ENCODE data around the gene CIROP.
"Not testable (repeated sequence)": the region's sequence is repeated elsewhere in the genome, so short reads cannot be mapped to it uniquely, and the experiment has no call there.

CIROP gene

DNA sequence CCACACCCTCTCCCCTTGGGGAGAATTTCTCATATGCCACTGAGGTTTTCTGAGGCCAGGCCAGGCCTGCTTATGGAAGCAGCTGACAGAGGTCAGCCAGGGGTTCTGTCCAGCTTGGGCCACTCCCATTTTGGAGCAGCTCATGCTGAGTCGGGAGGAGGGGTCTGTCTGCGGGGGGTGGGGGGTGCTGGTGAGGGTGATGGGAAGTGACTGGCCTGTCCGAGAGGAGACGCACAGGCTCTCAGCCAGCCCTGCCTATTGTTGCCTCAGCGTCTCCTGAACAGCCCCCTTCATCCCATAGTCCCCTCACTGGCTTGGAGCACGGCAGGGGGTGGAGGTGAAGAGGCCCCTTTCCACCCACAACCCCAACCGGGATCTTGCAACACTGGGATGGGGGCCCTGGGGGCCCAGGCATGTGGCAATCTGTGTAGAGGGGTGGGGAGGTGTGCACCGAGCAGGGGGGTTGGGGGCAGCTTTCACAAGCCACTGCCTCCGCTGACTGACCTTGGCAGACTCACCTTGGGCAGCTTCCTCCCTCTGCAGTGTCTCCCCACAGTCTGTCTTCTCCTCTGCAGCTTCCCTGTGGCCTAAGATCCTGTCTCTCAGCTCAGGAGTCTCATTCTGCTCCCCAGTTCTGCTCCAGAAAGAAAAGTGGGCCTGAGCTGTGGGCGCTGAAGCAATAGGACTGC is 8.8 kb upstream of the CIROP start:
- DNase-seq = no peak

DNA sequence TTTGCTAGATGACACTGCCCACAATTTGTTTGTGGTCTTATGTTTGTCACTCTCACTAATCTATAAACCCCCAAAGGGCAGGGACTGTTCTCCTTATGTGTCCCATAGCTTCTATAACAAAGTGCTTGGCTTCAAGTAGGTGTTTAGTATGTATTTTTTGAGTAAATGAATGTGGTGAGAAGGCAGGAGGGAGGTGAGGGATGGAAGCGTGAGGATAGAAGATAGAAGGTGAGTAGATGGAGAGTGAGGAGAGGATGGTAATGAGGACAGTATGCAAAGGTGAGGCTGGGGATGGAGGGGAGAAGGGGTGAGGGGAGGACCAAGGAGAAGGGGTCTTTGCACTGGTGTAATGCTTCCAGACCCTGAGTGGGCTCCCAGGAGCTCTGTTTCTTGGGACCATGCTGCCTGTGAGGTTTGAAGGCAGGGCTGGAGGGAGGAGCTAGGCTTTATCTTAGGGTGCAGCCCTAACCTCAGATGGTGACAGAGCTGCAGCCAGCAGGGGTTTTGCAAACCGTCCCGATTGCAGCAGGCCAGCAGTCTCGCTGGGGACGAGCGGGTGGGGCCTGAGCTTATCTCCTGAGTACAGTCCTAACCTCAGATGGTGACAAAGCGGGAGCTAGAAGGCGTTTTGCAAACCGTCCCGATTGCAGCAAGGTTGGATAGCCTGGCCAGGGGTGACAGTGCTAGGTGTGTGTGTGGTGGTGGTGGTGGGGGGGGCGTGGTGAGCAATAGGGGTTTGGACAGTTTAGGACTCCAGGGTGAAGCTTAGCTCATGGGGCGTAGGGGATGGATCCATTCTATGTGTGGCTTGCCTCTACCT is 7.8 kb upstream of the CIROP start:
- no peak for DNase-seq

DNA sequence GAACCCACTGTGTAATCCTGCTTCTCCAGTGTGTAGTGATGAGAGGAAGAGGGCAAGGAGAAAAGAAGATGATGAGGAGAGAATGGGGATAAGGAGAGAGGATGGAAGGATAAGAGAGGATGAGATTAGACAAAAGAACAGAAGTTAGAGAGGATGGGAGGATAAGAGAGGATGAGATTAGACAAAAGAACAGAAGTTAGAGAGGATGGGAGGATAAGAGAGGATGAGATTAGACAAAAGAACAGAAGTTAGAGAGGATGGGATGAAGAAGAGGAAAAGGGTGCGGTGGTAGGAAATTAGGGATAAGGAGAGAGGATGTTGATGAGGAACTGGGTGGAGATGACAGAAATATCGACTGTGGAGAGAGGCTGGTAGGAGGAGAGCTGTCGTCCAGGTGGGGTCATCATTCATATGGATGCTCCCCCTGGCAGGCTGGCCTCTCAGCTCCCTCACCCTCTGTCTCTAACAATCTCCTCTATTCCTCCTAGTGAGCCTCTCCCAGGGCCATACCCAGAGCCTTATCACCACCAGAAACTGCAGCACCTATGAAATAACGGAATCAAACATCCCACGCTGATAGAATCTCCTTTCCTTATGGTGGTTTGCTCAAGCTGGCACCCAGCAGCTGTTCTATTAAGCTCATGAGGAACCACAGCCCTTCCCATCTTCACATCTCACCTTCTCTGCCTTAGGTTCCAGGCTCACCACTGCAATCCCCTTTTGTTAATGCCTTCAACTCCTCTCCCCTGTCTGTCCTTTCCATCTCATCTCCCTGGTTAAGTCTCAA is 6.0 kb upstream of the CIROP start:
- DNase-seq = no peak

DNA sequence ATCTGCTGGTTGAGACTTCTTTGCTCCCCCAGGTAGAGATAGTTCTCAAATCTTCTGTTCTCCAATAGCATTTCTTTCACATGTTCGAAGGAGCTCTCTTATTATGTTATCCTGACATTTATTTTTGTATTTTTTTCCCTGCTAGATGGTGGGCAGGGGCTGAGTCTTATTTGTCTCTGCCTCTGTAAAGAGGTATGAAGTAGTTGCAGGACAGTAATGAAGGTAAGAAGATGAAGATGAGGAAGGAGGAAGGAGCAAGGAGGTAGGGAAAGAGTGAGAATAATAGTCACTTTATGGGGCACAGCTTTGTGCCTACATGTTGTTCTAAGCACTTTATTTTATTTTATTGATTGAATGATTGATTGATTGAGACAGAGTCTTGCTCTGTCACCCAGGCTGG is 5.0 kb upstream of the CIROP start:
- no peak for DNase-seq

DNA sequence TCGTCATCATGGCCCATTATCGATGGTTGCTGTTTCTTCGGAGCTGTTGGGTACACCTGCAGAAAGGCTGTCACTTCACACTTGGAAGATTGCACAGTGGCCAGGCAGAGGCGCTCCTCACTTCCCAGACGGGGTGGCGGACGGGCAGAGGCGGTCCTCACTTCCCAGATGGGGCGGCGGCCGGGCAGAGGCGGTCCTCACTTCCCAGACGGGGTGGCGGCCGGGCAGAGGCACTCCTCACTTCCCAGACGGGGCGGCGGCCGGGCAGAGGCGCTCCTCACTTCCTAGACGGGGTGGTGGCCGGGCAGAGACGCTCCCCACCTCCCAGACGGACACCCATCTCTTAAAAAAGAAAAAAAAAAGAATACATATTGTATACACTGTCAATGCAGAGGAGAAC is 3.4 kb upstream of the CIROP start:
- DNase-seq = not testable (repeated sequence)

DNA sequence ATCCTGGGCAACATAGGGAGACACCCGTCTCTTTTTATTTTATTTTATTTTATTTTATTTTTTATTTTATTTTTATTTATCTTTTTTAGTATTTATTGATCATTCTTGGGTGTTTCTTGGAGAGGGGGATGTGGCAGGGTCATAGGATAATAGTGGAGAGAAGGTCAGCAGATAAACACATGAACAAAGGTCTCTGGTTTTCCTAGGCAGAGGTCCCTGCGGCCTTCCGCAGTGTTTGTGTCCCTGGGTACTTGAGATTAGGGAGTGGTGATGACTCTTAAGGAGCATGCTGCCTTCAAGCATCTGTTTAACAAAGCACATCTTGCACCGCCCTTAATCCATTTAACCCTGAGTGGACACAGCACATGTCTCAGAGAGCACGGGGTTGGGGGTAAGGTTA is 2.8 kb upstream of the CIROP start:
- DNase-seq = not testable (repeated sequence)

DNA sequence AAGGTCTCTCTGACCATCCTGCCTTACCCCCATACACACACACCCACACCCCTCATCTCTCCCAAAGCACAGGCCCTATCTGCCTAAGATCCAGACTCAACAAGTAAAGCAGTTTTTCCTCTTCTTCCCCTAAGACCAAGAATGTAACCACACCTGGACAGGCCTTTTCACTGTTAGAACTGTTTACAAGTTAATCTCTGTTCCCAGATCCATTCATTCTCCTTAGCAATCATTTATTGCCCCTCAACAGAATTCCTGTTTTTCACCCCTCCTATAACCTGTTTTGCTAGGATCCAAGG is 1.9 kb upstream of the CIROP start:
- DNase-seq = no peak

DNA sequence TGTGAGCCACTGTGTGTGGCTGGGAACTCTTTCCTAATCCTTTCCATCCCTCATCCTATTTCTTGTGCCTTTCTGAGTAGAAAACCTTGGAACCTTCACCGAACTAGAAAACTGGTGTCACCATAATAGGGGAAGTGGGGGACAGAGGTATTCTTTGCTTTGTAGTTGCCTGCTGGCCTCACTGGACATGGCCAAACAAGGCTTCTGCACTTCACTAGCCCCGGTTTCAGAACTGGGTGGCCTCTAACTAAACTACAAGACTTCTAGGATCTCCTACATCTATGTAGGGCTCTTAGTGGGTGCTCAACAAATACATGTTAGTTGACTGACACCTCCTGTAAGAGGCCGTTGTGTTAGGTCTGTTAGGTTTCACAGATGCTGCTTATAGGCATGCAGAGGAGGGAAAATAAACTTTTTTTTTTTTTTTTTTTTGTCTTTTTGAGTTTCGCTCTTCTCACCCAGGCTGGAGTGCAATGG is 597 bp upstream of the CIROP start:
- no peak for DNase-seq

DNA sequence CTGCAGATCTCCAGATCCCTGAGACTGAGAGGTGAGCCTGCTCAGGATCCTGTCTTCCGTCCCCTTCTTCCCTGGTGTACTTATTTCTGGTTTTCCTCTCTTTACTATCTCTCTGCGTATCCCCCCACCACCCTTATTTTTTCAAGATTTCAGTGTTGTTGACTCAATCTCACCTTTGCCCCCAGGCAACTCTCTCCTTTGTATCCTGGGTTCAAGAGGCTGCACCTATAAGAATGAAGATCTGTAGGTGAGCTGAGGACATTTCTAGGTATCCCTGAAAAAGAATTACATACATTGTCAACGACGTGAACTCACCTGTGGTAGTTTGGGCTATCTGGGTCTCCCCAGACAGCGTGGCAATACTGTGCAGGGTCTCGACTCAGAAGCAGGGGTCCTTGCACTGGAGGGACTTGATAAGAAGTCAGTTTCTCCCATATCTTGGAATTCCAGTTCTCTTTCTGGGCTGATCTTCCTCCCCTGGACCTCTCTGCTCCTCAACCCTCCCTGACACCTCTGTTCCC is 659 bp downstream of the CIROP start:
- no peak for DNase-seq

DNA sequence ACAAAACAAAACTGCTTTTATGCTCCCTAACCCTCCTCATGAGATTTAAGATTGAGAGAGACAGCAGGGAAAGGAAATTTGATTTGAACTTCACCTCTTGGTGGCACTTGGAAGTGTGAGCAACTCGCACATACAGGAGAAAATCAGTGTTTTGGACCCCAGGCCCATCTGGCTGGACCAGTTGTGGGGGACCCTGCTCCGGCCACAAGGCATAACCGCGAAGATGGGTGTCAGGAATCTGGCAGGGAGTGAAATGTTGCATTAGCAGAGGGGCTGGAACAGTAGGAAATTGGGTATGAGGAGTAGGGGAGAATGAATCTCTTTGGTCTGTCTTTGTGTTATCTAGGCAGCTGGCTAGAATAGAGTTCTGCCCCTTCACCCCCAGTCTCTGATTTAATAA is 1.2 kb downstream of the CIROP start:
- DNase-seq = no peak

DNA sequence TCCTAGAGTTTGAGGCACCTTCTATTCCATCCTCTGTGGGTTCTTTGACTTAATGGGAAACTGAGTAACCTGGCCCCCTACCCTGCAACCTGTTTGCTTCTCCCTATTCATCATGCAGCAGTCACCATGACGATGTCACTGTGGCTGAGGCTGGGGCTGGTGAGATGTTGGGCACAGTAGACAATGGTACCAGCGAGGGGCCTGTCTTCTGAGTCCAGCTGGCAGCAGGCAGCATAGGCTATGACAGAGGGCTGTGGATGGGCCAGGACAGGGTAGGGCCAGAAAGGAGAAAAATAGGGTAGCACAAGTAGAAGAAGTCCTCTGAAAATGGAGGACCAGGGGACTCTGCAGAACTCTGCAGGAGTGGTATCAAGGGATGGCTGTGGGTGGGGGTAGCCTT is 2.0 kb downstream of the CIROP start:
- DNase-seq = no peak

DNA sequence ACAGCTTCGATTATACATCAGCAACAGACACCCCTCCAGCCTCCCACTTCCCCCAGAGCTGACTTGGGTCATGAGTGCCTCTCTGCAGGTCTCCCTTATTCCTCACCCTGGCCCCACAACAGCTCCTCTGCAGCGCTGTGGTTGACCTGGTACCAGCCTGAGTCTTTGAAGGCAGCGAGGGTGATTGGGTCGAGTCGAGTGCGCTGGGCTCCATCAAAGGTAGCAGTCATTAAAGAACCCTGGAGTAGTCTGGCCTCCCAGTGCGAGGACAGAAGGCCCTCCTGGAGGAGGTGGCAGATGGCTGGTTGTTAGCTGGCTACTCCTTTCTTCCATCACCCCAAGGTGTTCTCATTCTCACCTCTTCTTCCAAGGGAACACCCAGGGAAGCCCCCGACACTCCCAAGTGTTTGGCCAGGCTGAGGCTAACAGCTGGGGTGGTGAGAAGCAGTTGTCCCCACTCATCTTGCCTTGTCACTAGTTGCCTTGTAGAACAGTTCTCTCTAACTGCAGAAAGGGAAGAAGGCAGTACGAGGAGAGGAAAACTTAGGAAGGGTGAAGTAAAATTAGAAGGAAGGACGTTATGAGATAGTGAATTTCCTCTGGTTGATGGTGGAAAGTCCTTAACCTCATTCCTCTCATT is 2.7 kb downstream of the CIROP start:
- no peak for DNase-seq

DNA sequence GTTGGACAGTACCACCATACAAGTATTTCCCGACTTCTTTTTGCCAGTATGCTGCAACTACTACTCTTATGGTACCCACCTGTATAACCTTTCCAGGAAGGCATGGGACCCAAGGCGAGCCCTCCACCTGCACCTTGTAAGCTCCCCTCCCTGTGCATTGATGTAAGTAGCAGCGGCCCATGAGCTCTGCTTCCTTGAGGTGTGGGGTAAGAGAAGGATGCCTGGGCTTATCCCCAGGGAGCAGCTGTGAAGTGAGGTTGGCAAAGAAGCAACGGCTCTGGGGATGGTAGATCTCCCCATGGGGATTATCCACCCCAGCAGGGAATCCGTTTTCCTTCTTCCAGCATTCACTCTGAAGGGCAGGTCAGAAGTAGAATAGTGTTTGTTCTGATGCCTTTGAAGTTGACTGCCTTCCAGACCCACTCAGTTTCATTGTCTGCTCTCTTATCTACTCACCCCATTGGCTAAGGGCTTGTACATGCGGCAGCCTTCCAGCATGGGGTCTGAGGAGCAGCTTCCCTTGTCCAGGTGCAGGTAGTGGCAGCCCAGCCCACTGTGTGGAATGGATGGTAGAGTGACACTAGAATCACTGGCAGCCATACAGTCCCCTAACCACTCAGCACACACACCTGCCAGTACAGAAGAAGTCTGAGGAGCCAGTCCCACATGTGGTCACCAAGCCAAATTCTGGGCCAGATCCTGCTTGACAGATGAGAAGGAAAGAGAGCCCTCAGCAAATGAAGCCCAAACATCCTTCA is 3.4 kb downstream of the CIROP start:
- DNase-seq = no peak

DNA sequence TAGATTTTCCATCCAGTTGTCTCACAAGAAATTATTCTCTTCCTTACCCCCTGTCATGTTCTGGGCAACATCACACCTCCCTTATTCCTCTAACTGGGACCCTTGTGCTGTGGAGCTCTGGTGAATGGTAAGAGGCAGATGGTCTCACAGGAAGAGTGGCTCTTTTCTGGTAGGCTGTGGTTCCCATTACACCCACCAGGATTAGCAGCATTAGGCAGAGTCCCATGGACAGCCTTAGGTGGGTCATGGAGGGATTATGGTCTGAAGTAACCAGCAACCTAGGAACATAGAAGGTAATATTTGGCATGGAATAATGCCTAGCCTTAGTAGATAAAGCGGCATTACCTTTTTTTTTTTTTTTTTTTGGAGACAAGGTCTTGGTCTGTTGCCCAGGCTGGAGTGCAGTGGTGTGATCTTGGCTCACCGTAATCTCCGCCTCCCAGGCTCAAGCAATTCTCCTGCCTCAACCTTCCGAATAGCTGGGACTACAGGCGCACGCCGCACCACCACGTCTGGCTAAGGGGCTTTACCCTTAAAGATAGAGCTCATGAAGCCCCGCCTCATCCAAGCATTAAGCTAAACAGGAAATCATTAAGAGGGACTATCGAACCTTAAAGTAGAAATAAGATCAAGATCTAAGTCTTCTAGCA is 5.5 kb downstream of the CIROP start:
- no peak for DNase-seq

DNA sequence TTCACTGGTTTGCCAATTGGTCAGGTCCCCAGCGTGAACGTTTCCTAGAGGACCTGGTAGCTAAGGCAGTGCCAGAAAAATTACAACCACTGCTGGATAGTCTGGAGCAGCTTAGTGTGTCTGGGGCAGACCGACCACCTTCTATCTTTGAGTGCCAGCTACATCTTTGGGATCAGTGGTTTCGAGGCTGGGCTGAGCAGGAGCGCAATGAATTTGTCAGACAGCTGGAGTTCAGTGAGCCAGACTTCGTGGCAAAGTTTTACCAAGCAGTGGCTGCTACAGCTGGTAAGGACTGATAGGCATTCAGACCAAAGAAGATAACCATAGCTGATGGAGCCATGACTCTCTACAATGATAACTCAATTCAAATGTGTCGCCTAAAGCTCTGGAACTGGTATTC is 7.0 kb downstream of the CIROP start:
- DNase-seq = no peak

DNA sequence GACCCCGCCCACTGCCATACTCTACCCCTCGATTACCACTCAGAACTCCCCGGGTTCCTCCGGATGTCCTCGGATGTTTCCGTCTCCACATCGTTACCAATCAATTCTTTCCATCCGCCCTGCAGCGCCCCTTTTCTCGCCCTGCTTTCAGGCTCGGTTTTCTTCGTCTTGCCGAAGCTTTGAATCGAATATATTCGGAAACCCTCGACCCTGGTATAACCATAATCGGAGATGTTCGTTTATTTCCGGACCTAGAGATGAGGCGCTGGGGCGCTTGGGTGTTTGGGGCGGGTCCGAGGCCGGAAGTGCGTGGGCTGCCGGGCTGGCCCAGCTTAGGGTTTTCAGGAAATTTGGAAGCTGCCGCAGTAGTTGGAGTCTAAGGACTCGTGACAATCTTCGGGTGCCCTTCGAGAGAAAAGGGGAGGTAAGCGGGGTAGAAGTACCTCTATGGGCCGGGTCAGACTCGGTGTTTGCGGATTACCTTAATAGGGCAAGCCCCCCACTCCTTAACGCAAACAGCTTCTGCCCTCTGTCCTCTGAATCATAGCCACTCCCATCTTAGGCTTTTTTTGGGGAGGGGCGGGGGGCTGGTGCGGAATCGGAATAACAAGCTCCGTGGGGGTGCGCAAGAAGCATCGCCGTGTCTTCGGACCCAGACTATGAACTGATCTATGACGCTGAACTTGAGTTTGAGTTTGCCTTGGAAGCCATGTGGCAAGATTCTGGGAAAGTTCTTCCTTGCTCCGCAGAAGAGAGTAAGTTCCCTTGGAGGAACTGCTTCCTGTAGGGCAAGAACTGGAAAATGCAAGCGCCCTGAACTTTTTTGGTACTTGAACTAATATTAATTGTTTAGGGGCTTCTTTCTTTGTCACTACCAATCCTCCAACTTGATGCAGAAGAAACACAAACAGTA is 9.3 kb downstream of the CIROP start, which contains the start of gene C14orf119:
C14orf119 (plus strand) TSS at position 310 of the 913 bp plus-strand sequence. CDS start 2,154 bp downstream, outside the sequence.
- DNase-seq = no peak

DNA sequence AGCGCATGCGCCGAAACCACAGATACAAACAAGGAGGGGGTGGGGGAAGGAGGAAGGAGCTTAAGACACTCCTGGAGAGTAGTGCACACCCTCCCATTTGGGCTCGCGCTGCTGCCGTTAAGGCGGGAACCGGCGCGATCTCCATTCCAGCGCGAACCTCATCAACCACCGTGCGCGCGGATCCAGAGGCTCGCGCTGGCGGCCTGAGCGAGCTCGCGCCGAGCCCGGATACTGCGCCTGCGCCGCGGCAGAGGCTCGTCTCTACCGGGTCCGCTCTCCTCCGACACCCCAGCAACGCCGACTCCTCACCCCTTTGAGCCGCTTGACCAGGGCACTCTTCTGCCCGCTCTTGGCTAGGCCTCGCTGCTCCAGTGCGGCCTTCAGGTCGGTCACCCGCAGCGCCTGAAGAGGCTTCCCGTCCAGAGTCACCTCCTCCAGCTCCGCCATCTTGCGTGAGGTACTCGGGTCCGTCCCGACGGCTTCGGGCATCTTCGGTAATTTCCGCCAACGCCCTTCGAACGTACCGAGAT is 10.1 kb downstream of the CIROP start, which contains the start of gene ACIN1:
ACIN1 (minus strand) TSS at position 471 of the 530 bp plus-strand sequence; CDS start at position 447, 24 bp downstream.
- no peak for DNase-seq

DNA sequence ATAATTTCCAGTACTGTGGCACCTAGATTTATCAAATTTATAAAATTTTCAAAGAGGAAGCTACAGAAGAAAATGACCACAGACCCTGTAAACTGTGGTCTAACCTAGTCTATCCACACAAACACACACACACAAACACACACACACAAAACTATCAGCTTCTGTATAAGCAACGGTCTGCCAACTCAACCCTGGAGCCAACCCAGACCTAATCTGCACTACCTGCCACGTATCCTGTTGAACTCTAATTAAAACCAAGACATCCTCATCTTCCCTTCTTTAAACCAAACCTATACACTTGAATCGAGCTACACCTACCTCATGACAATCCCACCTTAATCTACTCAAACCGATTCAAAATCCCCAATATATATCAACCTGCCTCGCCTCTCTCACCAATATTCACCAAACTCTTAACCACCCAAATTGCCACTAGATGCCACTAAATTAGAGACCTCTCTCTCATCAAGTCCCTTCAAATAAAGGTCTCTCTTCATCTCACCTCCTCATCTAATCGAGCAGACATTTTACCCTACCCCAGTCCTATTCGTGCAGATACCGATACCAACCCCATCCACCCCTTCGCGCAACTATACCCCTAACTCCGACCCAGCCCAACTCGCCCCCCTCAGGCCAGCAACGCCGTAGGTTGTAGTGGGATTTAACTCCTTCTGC is 10.7 kb downstream of the CIROP start:
- no peak for DNase-seq

DNA sequence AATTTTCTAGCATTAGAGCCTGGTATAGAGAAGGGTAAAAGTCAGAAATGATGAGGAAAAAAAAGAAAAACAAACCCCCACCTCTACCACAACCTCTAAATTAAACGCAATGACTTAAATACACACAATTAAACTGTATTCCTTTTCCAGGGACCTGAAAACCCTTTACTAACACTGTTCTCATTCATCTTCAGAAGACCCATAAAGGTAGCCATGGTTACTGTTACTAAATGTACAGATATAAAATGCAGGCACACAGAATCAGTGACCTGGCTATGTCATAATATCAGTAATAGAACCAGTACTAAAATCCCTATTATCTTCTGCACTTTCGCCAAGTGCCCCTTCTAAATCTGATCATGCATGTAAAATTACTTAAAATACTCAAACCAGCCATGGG is 11.3 kb downstream of the CIROP start:
- no peak for DNase-seq
